Endothelial cell of umbilical vein (primary cell): ENCODE results near the gene PASK. TPM values are rescaled to one million over a fixed set of nuclear protein-coding genes. Genes with fewer than 3 reads are reported as not detected.
"Not testable (repeated sequence)": the region's sequence is repeated elsewhere in the genome, so short reads cannot be mapped to it uniquely, and the experiment has no call there.

Experiments
- BruUV-seq: library from RNA; stranded (reverse); fragments of 400-500 nt; replicated peaks from 2 replicates; lab custom pipeline; 2021; lab: Mats Ljungman, UMichigan
- CTCF ChIA-PET: fragments of 300-600, 350-600 bp; sonication (Branson Sonifier 250); formaldehyde crosslinking; loops from one replicate; lab custom pipeline; 2021; ENCODE audit warnings: antibody characterized with exemption, inconsistent platforms; lab: Charles Lee
- POLR2A ChIA-PET: fragments of 300-600, 350-600 bp; sonication (Branson Sonifier 250); formaldehyde crosslinking; loops from one replicate; lab custom pipeline; 2021; ENCODE audit warnings: antibody characterized with exemption, inconsistent platforms; lab: Charles Lee
- DNase-seq: peaks from one replicate; pipeline ENCODE4 v3.0.0-alpha.2; 2011; ENCODE audit warnings: low read depth, low spot score
- FAIRE-seq: peaks from 2 replicates; lab custom pipeline; 2011; peaks lifted over from hg19 to GRCh38; lab: Jason Lieb, UNC
- H2AFZ ChIP-seq: 2 replicates; pipeline ENCODE4 v1.6.0; 2012; ENCODE audit warnings: low read depth, low read length, control low read depth, inconsistent platforms
- H3K27ac ChIP-seq: 2 replicates; pipeline ENCODE4 v1.5.1; 2011; ENCODE audit warnings: low read depth, mild to moderate bottlenecking, control low read depth, low read length, moderate library complexity; ENCODE audit not compliant: insufficient read depth
- H3K27me3 ChIP-seq, 2 experiments: 2 replicates each; pipeline versions ENCODE4 v1.6.0 to v1.6.1; 2011; ENCODE audit warnings: low read length in 2 of 2, mixed read lengths in 1 of 2; ENCODE audit not compliant: control insufficient read depth in 2 of 2, insufficient read depth in 2 of 2
- H3K36me3 ChIP-seq, 2 experiments: 2 replicates in 1 of 2; 3 replicates in 1 of 2; pipeline ENCODE4 v1.5.1; 2011; ENCODE audit warnings: low read length in 2 of 2, mild to moderate bottlenecking in 1 of 2, moderate library complexity in 1 of 2; ENCODE audit not compliant: control insufficient read depth in 2 of 2, insufficient read depth in 2 of 2; ENCODE audit errors: extremely low read depth in 1 of 2
- H3K4me1 ChIP-seq: 3 replicates; pipeline ENCODE4 v1.5.1; 2011; ENCODE audit warnings: mild to moderate bottlenecking, low read length; ENCODE audit not compliant: control insufficient read depth, insufficient read depth; ENCODE audit errors: extremely low read depth
- H3K4me2 ChIP-seq: 2 replicates; pipeline ENCODE4 v1.6.1; 2011; ENCODE audit warnings: low read length, control low read depth, mixed read lengths; ENCODE audit not compliant: insufficient read depth
- H3K4me3 ChIP-seq, 3 experiments: fragments of 200-600 bp in 1 of 3; sonication (generic), shearing (Covaris generic) in 1 of 3; replicated peaks in 1 of 3; 2 replicates each; pipeline ENCODE4 v1.5.1; 2011 to 2016; ENCODE audit warnings: control low read depth in 3 of 3, low read length in 3 of 3, mild to moderate bottlenecking in 2 of 3, inconsistent platforms in 1 of 3, low read depth in 1 of 3, moderate library complexity in 1 of 3; ENCODE audit not compliant: insufficient read depth in 1 of 3
- H3K79me2 ChIP-seq: 2 replicates; pipeline ENCODE4 v1.6.0; 2012; ENCODE audit warnings: low read length, inconsistent platforms; ENCODE audit not compliant: control insufficient read depth, insufficient read depth
- H3K9ac ChIP-seq: replicated peaks from 2 replicates; pipeline ENCODE3; 2011; ENCODE audit warnings: low read length, control low read depth; ENCODE audit not compliant: insufficient read depth; ENCODE audit errors: extremely low read depth
- H3K9me1 ChIP-seq: replicated peaks from 3 replicates; pipeline ENCODE4 v1.6.0; 2011; ENCODE audit warnings: mild to moderate bottlenecking, low read length; ENCODE audit not compliant: control insufficient read depth, insufficient read depth; ENCODE audit errors: extremely low read depth
- H3K9me3 ChIP-seq: replicated peaks from 2 replicates; pipeline ENCODE4 v1.5.1; 2012; ENCODE audit warnings: low read length, inconsistent platforms; ENCODE audit not compliant: control insufficient read depth, insufficient read depth
- H4K20me1 ChIP-seq: replicated peaks from 2 replicates; pipeline ENCODE3; 2011; ENCODE audit warnings: mild to moderate bottlenecking, low read length; ENCODE audit not compliant: control insufficient read depth, insufficient read depth; ENCODE audit errors: extremely low read depth
- POLR2A ChIP-seq: IDR thresholded peaks from 2 replicates; pipeline ENCODE4 v1.6.1; 2012; ENCODE audit warnings: low read depth, mild to moderate bottlenecking, control low read depth, low read length
- dilution Hi-C: fragments of 300-500 bp; cut with MboI; formaldehyde crosslinking; loops from one replicate; pipeline ENCODE4 v1.15.0; 2019; ENCODE audit warnings: low sequenced_read_pairs; ENCODE audit not compliant: extremely low pct_ligation_motif_present
- intact Hi-C: fragments of 100-400 bp; cut with micrococcal nuclease; formaldehyde crosslinking; loops from one replicate; pipeline ENCODE4 v1.10.0; 2022
- polyA plus RNA-seq, 4 experiments: library from polyadenylated mRNA; depleted of rRNA in 3 of 4; stranded (reverse) in 3 of 4; unstranded in 1 of 4; fragments of >200 nt; gene quantifications; 2 replicates each; pipeline versions ENCODE4 v1.2.1 to v1.2.3, GENCODE V29; 2011 to 2012; ENCODE audit warnings: missing spikeins in 1 of 4
- total RNA-seq: library from RNA; stranded (reverse); gene quantifications from 2 replicates; pipeline ENCODE4 v1.2.3, GENCODE V29; 2021

The PASK gene
- total and polyA plus RNA-seq, 2 donors (not counting 3 experiments of a cell fraction or from before 2014, with no cell fraction given) = 5.7 to 17.3 TPM

DNA sequence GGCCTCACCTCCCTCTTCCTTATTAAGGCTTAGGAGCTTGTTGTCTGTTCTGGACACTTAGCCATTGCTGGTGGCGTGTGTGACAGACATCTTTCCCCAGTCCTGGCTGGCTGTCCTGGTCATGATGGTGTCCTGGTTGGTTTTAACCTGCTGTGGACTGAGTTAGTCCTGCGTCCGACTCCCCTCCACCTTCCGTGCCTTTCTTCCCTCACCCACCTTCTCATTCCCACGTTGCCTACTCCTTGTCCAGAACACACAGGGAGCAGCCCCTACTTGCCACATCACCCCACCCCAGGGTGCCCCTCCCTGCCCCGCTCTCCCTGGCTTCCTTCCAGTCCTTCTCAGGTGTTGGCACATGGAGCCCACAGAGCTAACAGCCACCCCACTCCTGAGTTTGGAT, 48.7 kb upstream of the PASK start:
- intact Hi-C loops = no loop called here
- FAIRE-seq (no peak), DNase-seq (no peak)
- dilution Hi-C loops = no loop called here
- H3K9me1 ChIP-seq = no peaks in the 10 kb centered on the region
- no peaks in the 10 kb centered on the region for H3K9me3 ChIP-seq
- CTCF ChIA-PET = no interaction called here
- H3K27ac ChIP-seq = no peak overlapping the region
- H3K9ac ChIP-seq = no peak overlapping the region
- H4K20me1 ChIP-seq = no peaks in the 10 kb centered on the region
- no peaks in the 10 kb centered on the region for H3K4me1 ChIP-seq
- no peak overlapping the region for H3K4me3 ChIP-seq
- no peaks in the 10 kb centered on the region for H3K36me3 ChIP-seq
- POLR2A ChIA-PET = no interaction called here
- no peak overlapping the region for H3K4me2 ChIP-seq
- no peaks in the 10 kb centered on the region for H3K79me2 ChIP-seq
- BruUV-seq = no TSS peak
- no peaks in the 10 kb centered on the region for H3K27me3 ChIP-seq
- H2AFZ ChIP-seq = no peak overlapping the region
- TF ChIP-seq POLR2A = no peak

DNA sequence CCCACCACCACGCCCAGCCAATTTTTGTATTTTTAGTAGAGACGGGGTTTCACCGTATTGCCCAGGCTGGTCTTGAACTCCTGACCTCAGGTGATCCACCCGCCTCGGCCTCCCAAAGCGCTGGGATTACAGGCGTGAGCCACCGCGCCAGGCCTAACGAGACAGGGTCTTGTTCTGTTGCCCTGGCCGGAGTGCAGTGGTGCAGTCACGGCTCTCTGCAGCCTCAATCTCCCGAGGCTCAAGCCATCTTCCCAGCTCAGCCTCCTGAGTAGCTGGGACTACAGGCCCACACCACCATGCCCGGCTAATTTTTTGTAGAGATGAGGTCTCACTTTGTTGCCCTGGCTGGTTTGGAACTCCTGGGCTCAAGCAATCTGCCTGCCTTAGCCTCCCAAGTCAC, 48.0 kb upstream of the PASK start:
- H4K20me1 ChIP-seq, H3K27me3 ChIP-seq, DNase-seq, BruUV-seq, H3K9ac ChIP-seq, H3K36me3 ChIP-seq, CTCF ChIA-PET, FAIRE-seq, H3K9me3 ChIP-seq, intact Hi-C loops, H2AFZ ChIP-seq, H3K4me1 ChIP-seq, POLR2A ChIA-PET, H3K27ac ChIP-seq, dilution Hi-C loops, H3K4me3 ChIP-seq, H3K4me2 ChIP-seq, H3K79me2 ChIP-seq, H3K9me1 ChIP-seq: not testable (repeated sequence)
